GM12878 (cell line): ENCODE data around the gene AMPH. TPM values are rescaled to one million over a fixed set of nuclear protein-coding genes. Genes with fewer than 3 reads are reported as not detected.

Experiments
- ATAC-seq: fragments of 200-7000 bp; cut with Tn5 transposase; 3 replicates; pipeline ENCODE4 v1.9.1; 2020; ENCODE audit warnings: mild to moderate bottlenecking, moderate library complexity
- BruUV-seq: library from RNA; stranded (reverse); fragments of 400-500 nt; replicated peaks from 2 replicates; lab custom pipeline; 2021; lab: Mats Ljungman, UMichigan
- CTCF ChIA-PET: fragments of 300-600 bp; sonication (Branson Sonifier 250); formaldehyde crosslinking; extraction: SDS; loops from one replicate; lab custom pipeline; 2021; ENCODE audit warnings: inconsistent platforms; lab: Yijun Ruan, JAX
- POLR2A ChIA-PET: fragments of 350-600 bp; formaldehyde crosslinking; extraction: SDS; loops from one replicate; lab custom pipeline; 2021; ENCODE audit warnings: inconsistent platforms; lab: Charles Lee
- RAD21 ChIA-PET: fragments of 300-600 bp; sonication (Branson Sonifier 250); formaldehyde crosslinking; loops from one replicate; lab custom pipeline; 2023; ENCODE audit warnings: antibody characterized with exemption; ENCODE audit not compliant: unreplicated experiment; lab: Charles Lee
- SMC1A ChIA-PET: fragments of 300-600 bp; sonication (Branson Sonifier 250); formaldehyde crosslinking; loops from one replicate; lab custom pipeline; 2023; ENCODE audit not compliant: unreplicated experiment, uncharacterized antibody; lab: Charles Lee
- DNase-seq: peaks from one replicate; pipeline ENCODE4 v3.0.0-alpha.2; 2011; ENCODE audit warnings: low read depth, low spot score
- FAIRE-seq: peaks from 3 replicates; lab custom pipeline; 2011; peaks lifted over from hg19 to GRCh38; lab: Jason Lieb, UNC
- H2AFZ ChIP-seq: 2 replicates; pipeline ENCODE4 v1.6.0; 2011; ENCODE audit warnings: low read depth, low read length, control low read depth; ENCODE audit not compliant: control insufficient read depth
- H3K27ac ChIP-seq: 2 replicates; pipeline ENCODE4 v1.5.1; 2011; ENCODE audit warnings: control low read depth; ENCODE audit not compliant: control insufficient read depth, insufficient read depth
- H3K27me3 ChIP-seq, 2 experiments: replicated peaks in 1 of 2; 2 replicates each; pipeline versions ENCODE4 v1.6.0 to v1.6.1; 2011; ENCODE audit warnings: low read length in 1 of 2; ENCODE audit not compliant: control insufficient read depth in 2 of 2, insufficient read depth in 2 of 2
- H3K36me3 ChIP-seq, 2 experiments: 2 replicates each; pipeline ENCODE4 v1.5.1; 2011; ENCODE audit warnings: low read length in 1 of 2; ENCODE audit not compliant: control insufficient read depth in 2 of 2, insufficient read depth in 2 of 2
- H3K4me1 ChIP-seq: 2 replicates; pipeline ENCODE4 v1.6.1; 2011; ENCODE audit warnings: mild to moderate bottlenecking, low read length, moderate library complexity, mixed read lengths; ENCODE audit not compliant: control insufficient read depth, insufficient read depth
- H3K4me2 ChIP-seq: 2 replicates; pipeline ENCODE4 v1.6.0; 2011; ENCODE audit warnings: control low read depth; ENCODE audit not compliant: control insufficient read depth, insufficient read depth
- H3K4me3 ChIP-seq: fragments of 200-600 bp; sonication (generic); 2 replicates; pipeline ENCODE4 v1.5.1; 2016
- H3K79me2 ChIP-seq: 2 replicates; pipeline ENCODE4 v1.6.0; 2011; ENCODE audit warnings: low read length; ENCODE audit not compliant: control insufficient read depth, insufficient read depth
- H3K9ac ChIP-seq: 2 replicates; pipeline ENCODE4 v1.8.0; 2011; ENCODE audit warnings: low read length, control low read depth, mixed read lengths; ENCODE audit not compliant: control insufficient read depth, insufficient read depth
- H3K9me3 ChIP-seq: replicated peaks from 3 replicates; pipeline ENCODE4 v1.5.1; 2011; ENCODE audit warnings: mild to moderate bottlenecking, low read length; ENCODE audit not compliant: control insufficient read depth, insufficient read depth
- H4K20me1 ChIP-seq: 2 replicates; pipeline ENCODE4 v1.6.0; 2011; ENCODE audit not compliant: control insufficient read depth, insufficient read depth
- ATF7 ChIP-seq: fragments of 450-650 bp; IDR thresholded peaks from 2 replicates; pipeline ENCODE4 v1.6.1; 2016; ENCODE audit warnings: low read depth, mild to moderate bottlenecking
- BCL11A ChIP-seq: IDR thresholded peaks from 2 replicates; pipeline ENCODE4 v1.6.1; 2011; ENCODE audit warnings: low read depth, low read length
- CBFB ChIP-seq: IDR thresholded peaks from 2 replicates; pipeline ENCODE4 v1.6.1; 2016; ENCODE audit warnings: antibody characterized with exemption, low read depth
- GATAD2B ChIP-seq: fragments of 450-650 bp; conservative IDR thresholded peaks from 2 replicates; pipeline ENCODE4 v1.6.1; 2017; ENCODE audit warnings: low read depth, mild to moderate bottlenecking, moderate library complexity
- HDAC6 ChIP-seq: fragments of 200-600 bp; sonication (generic); IDR thresholded peaks from one replicate; pipeline ENCODE4 v1.8.0; 2017; ENCODE audit warnings: antibody characterized with exemption; ENCODE audit not compliant: unreplicated experiment
- MYB ChIP-seq: fragments of 150-350 bp; IDR thresholded peaks from 2 replicates; pipeline ENCODE4 v1.6.1; 2014; ENCODE audit warnings: mild to moderate bottlenecking, low read depth, low read length, borderline replicate concordance
- PAX5 ChIP-seq: IDR thresholded peaks from 2 replicates; pipeline ENCODE4 v1.6.1; 2011; ENCODE audit warnings: low read depth, low read length, borderline replicate concordance
- PAX8 ChIP-seq: fragments of 450-650 bp; IDR thresholded peaks from 2 replicates; pipeline ENCODE4 v1.6.1; 2017; ENCODE audit warnings: mild to moderate bottlenecking, moderate library complexity
- SMC3 ChIP-seq: IDR thresholded peaks from 2 replicates; pipeline ENCODE4 v1.6.1; 2011; ENCODE audit warnings: low read length, improper control_type of control experiment, borderline replicate concordance
- SRF ChIP-seq, 2 experiments: IDR thresholded peaks; 2 replicates each; pipeline ENCODE4 v1.6.1; 2011; ENCODE audit warnings: low read depth in 2 of 2, low read length in 2 of 2, mild to moderate bottlenecking in 1 of 2, moderate library complexity in 1 of 2
- ZNF622 ChIP-seq: fragments of 450-650 bp; IDR thresholded peaks from 2 replicates; pipeline ENCODE4 v1.6.1; 2017; ENCODE audit warnings: mild to moderate bottlenecking, inconsistent platforms
- WGBS: methylation state at CpG from one replicate; pipeline ENCODE4 v1.1.6; 2016; ENCODE audit warnings: low lambda C conversion rate; ENCODE audit not compliant: insufficient replicate concordance, insufficient coverage; ENCODE audit errors: missing lambda C conversion rate; 5-methylcytosine and 5-hydroxymethylcytosine counted together
- in situ Hi-C: fragments of 300-500 bp; cut with MboI; formaldehyde crosslinking; loops from 9 replicates; pipeline ENCODE4 v1.14.3; 2018; ENCODE audit warnings: mixed read lengths
- intact Hi-C: fragments of 100-400 bp; cut with micrococcal nuclease; formaldehyde crosslinking; loops from one replicate; pipeline ENCODE4 v1.14.2; 2022; ENCODE audit not compliant: unreplicated experiment
- polyA plus RNA-seq, 11 experiments: library from polyadenylated mRNA; depleted of rRNA in 4 of 11; unstranded in 6 of 11; stranded (reverse) in 5 of 11; fragments of >200 nt; fragmentation: Nextera tagmentation in 4 of 11; fragmentation: Illumina TruSeq in 1 of 11; extraction: Ambion mirVana in 4 of 11; extraction: Trizol in 1 of 11; gene quantifications; 1 replicate in 1 of 11; 2 replicates in 10 of 11; pipeline versions ENCODE4 v1.2.1 to v1.2.3, GENCODE V29; 2011 to 2016; ENCODE audit warnings: inconsistent platforms in 2 of 11, missing spikeins in 2 of 11, low read depth in 1 of 11
- total RNA-seq, 4 experiments: library from RNA; depleted of rRNA in 3 of 4; stranded (reverse); fragments of >200 nt in 3 of 4; fragmentation: Illumina TruSeq in 1 of 4; extraction: Trizol in 1 of 4; gene quantifications; 2 replicates each; pipeline versions ENCODE4 v1.2.1 to v1.2.3, GENCODE V29; 2013 to 2021
- TF ChIP-seq, protein P1 (sequence below): fragments of 450-650 bp; formaldehyde crosslinking; IDR thresholded peaks from 2 replicates; pipeline ENCODE4 v1.4.0; 2022; ENCODE audit warnings: mild to moderate bottlenecking, moderate library complexity
- TF ChIP-seq, protein P2 (sequence below): fragments of 450-650 bp; IDR thresholded peaks from 2 replicates; pipeline ENCODE4 v1.6.1; 2016; ENCODE audit warnings: mild to moderate bottlenecking, moderate library complexity, borderline replicate concordance

AMPH gene
- total and polyA plus RNA-seq, 10 of the 15 experiments (the other 5 are each of a cell fraction or from before 2014, with no cell fraction given) = 0.03 to 0.24 (median 0.08) TPM; not detected in 2

DNA sequence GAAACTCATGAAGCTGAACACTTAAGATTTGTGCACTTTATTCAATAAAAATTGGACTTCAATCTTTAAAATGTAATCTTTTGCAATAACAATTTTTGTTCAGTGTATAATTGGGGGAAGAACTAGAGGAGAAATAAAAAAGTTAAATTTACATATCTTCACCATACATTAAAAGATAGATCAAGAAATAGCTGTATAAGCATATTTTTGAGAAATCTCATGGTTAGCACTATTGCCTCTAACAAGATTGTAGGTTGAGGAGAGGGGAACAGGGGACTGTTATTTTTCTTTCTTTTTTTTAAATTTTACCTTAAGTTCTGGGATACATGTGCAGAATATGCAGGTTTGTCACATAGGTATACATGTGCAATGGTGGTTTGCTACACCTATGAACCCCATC is 5.3 kb downstream of the AMPH start:
- no peak overlapping the region for H3K4me2 ChIP-seq
- H3K79me2 ChIP-seq = no peaks in the 10 kb centered on the region
- peaks cover 5 to 6% of the 10 kb centered on the region in 2 experiments for H3K27me3 ChIP-seq
- H3K9ac ChIP-seq = no peak overlapping the region
- no peak overlapping the region for H3K27ac ChIP-seq
- ChIA-PET SMC1A (no interaction called here), CTCF (no interaction called here), POLR2A (no interaction called here), RAD21 (no interaction called here)
- no TSS peak for BruUV-seq
- no peak for FAIRE-seq
- no peak for ATAC-seq
- intact Hi-C loops = no loop called here
- TF ChIP-seq PAX5 = no peak
- TF ChIP-seq ATF7 = no peak
- TF ChIP-seq GATAD2B = no peak
- TF ChIP-seq SMC3 = no peak
- no peak for TF ChIP-seq BCL11A
- no peak for TF ChIP-seq HDAC6
- DNase-seq = no peak
- H3K4me3 ChIP-seq = no peak overlapping the region
- no peak overlapping the region for H2AFZ ChIP-seq
- H3K9me3 ChIP-seq = no peaks in the 10 kb centered on the region
- in situ Hi-C loops = no loop called here
- H3K36me3 ChIP-seq = no peaks in the 10 kb centered on the region
- H3K4me1 ChIP-seq = no peaks in the 10 kb centered on the region
- H4K20me1 ChIP-seq = no peaks in the 10 kb centered on the region

DNA sequence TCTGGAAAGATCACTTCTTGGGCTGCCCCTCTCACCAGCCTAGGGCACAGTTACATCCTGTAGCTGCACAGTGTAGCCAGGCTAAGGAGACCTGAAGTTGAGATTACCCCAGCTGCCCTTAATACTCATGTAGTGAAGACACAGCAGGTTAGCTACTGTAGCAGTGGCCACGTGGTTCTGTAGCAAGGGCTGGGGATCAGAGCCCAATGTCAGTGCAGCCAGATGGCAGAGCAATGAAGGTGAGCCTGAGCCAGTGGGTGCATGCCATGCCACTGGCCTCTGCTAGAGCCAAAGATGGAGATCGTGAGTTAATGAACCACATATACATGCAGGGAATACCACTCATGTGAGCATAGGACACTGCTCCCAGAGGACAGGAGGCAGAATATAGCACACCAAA is 15.5 kb downstream of the AMPH start:
- POLR2A ChIA-PET = no interaction called here
- FAIRE-seq (no peak), ATAC-seq (no peak), DNase-seq (no peak)
- SMC1A ChIA-PET = interaction anchor here (0.9 kb wide), 1 partner anchor 217 kb away, joined by 3 read pairs; no protein-coding TSS in a partner anchor
- no peaks in the 10 kb centered on the region for H4K20me1 ChIP-seq
- WGBS = 18% methylated on average over 2 of the region's 2 CpGs
- H3K4me1 ChIP-seq = no peaks in the 10 kb centered on the region
- in situ Hi-C loops = no loop called here
- no peak overlapping the region for H3K4me2 ChIP-seq
- H3K4me3 ChIP-seq = no peak overlapping the region
- intact Hi-C loops = no loop called here
- no TSS peak for BruUV-seq
- RAD21 ChIA-PET = no interaction called here
- no peak overlapping the region for H2AFZ ChIP-seq
- no peak overlapping the region for H3K27ac ChIP-seq
- no peaks in the 10 kb centered on the region; a peak in 1 of 4 replicates for H3K27me3 ChIP-seq
- no peaks in the 10 kb centered on the region for H3K79me2 ChIP-seq
- CTCF ChIA-PET = no interaction called here
- no peaks in the 10 kb centered on the region for H3K36me3 ChIP-seq
- no peak overlapping the region for H3K9ac ChIP-seq
- H3K9me3 ChIP-seq = no peaks in the 10 kb centered on the region
- TF ChIP-seq, protein P1, sequence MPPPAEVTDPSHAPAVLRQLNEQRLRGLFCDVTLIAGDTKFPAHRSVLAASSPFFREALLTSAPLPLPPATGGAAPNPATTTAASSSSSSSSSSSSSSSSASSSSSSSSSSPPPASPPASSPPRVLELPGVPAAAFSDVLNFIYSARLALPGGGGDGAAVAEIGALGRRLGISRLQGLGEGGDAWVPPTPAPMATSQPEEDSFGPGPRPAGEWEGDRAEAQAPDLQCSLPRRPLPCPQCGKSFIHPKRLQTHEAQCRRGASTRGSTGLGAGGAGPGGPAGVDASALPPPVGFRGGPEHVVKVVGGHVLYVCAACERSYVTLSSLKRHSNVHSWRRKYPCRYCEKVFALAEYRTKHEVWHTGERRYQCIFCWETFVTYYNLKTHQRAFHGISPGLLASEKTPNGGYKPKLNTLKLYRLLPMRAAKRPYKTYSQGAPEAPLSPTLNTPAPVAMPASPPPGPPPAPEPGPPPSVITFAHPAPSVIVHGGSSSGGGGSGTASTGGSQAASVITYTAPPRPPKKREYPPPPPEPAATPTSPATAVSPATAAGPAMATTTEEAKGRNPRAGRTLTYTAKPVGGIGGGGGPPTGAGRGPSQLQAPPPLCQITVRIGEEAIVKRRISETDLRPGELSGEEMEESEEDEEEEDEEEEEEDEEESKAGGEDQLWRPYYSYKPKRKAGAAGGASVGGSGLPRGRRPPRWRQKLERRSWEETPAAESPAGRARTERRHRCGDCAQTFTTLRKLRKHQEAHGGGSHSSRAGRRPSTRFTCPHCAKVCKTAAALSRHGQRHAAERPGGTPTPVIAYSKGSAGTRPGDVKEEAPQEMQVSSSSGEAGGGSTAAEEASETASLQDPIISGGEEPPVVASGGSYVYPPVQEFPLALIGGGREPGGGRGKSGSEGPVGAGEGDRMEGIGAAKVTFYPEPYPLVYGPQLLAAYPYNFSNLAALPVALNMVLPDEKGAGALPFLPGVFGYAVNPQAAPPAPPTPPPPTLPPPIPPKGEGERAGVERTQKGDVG (CRISPR knock-in tag) = no peak
- TF ChIP-seq ZNF622 = no peak
- no peak for TF ChIP-seq MYB
- no peak for TF ChIP-seq CBFB
- TF ChIP-seq, protein P2, sequence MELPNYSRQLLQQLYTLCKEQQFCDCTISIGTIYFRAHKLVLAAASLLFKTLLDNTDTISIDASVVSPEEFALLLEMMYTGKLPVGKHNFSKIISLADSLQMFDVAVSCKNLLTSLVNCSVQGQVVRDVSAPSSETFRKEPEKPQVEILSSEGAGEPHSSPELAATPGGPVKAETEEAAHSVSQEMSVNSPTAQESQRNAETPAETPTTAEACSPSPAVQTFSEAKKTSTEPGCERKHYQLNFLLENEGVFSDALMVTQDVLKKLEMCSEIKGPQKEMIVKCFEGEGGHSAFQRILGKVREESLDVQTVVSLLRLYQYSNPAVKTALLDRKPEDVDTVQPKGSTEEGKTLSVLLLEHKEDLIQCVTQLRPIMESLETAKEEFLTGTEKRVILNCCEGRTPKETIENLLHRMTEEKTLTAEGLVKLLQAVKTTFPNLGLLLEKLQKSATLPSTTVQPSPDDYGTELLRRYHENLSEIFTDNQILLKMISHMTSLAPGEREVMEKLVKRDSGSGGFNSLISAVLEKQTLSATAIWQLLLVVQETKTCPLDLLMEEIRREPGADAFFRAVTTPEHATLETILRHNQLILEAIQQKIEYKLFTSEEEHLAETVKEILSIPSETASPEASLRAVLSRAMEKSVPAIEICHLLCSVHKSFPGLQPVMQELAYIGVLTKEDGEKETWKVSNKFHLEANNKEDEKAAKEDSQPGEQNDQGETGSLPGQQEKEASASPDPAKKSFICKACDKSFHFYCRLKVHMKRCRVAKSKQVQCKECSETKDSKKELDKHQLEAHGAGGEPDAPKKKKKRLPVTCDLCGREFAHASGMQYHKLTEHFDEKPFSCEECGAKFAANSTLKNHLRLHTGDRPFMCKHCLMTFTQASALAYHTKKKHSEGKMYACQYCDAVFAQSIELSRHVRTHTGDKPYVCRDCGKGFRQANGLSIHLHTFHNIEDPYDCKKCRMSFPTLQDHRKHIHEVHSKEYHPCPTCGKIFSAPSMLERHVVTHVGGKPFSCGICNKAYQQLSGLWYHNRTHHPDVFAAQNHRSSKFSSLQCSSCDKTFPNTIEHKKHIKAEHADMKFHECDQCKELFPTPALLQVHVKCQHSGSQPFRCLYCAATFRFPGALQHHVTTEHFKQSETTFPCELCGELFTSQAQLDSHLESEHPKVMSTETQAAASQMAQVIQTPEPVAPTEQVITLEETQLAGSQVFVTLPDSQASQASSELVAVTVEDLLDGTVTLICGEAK = no peak
- TF ChIP-seq SRF (IDR thresholded peaks at IDR 0.05; ENCODE audit: low read depth in 2 of 2, low read length in 2 of 2) = no peak
- TF ChIP-seq PAX8 = no peak
